GM12801 (cell line): ENCODE measurements around the gene ANKRD22.

ENCODE experiments used
- CTCF ChIP-seq: IDR thresholded peaks from one replicate; pipeline ENCODE4 v1.5.1; 2011; ENCODE audit warnings: control low read depth; ENCODE audit not compliant: insufficient read length; ENCODE audit errors: extremely low read depth

Gene ANKRD22

GRCh38 chr10:88833156-88833555 is 18.5 kb downstream of the ANKRD22 start:
- no peak for TF ChIP-seq CTCF

- TF ChIP-seq CTCF = no peak
These were observed 19.3 kb downstream of the ANKRD22 start for GRCh38 chr10:88832376-88832775.

- TF ChIP-seq CTCF = no peak
These were observed 19.9 kb downstream of the ANKRD22 start for GRCh38 chr10:88831709-88832108.

GRCh38 chr10:88830643-88831268 is 20.9 kb downstream of the ANKRD22 start:
- no peak for TF ChIP-seq CTCF

GRCh38 chr10:88828310-88828709 is 23.3 kb downstream of the ANKRD22 start:
- TF ChIP-seq CTCF = no peak

- no peak for TF ChIP-seq CTCF
These were observed 24.0 kb downstream of the ANKRD22 start for GRCh38 chr10:88827671-88828070.

GRCh38 chr10:88826388-88826787 is 25.3 kb downstream of the ANKRD22 start:
- TF ChIP-seq CTCF = no peak
